ENCODE measurements around the gene FAM200C.
A peak's percentile ranks its signal among the peaks of the same experiment; 100 is the strongest.
"Not testable (repeated sequence)": the region's sequence is repeated elsewhere in the genome, so short reads cannot be mapped to it uniquely, and the experiment has no call there.

FAM200C gene

DNA sequence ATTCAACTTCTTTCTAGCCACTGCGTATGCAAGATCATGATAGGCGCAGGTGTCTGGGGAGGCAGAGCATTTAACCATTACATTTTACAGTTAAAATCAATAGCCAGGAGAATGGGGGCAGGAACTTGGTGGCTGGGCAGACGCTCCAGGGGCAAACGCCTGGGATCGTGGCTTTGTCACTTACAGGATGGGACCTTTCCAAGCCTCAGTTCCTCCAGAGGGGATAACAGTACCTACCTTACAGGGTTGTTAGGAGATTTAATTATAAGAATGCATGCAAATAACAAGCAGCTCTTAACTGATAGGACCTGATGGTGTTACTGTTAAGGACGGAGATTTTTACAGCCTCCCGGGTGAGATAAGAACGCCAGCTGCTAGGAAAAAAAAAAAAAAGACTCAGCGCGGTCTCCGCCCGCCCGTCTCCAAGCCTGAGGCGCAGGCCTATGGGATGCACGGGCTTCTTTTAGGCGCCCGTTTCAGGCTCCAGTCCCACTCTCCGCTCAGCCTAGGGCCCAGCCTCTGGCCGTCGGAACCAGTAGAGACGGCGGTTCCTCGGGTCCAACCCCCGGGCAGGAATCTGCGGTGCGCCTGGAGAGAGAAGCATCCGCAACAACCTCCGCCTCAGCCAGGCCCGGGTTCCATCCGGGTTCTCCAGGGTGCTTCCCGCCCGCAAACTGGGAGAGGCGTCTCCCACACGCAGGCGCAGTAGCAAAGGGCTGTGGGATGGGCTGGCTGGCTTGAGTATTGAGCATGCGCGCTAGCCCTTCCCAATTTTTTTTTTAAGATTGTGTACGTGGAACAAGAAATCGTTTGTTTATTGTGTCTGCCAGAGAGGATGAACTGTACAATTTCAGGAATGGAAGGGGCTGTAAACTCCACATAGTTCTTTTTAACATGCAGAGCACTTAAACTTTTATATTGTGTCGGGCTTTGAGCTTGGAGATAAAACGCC is at the start of gene FAM200C:
Gene FAM200C (minus strand): TSS at position 653 of the 952 bp plus-strand sequence. CDS start 4,564 bp downstream, outside the sequence.
- DNase-seq = peak; percentile 96

DNA sequence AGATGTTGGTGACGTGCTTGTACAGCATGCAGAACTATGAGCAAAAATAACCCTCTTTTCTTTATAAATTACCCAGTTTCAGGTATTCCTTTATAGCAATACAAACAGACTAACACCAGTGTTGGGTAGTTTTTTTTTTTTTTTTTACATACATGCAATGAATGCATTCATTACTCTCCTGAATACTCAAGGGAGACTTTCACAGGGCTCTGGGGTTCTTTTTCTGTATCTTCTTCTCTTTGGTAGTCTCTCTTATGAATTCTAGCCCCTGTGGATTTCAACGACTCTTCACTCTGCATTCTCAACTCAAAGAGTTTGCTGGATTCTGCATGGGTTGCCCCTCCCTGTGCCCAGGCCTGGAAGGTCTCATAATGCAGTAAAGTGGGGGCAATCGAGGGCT is 49.6 kb upstream of the FAM200C start:
- DNase-seq = no peak

DNA sequence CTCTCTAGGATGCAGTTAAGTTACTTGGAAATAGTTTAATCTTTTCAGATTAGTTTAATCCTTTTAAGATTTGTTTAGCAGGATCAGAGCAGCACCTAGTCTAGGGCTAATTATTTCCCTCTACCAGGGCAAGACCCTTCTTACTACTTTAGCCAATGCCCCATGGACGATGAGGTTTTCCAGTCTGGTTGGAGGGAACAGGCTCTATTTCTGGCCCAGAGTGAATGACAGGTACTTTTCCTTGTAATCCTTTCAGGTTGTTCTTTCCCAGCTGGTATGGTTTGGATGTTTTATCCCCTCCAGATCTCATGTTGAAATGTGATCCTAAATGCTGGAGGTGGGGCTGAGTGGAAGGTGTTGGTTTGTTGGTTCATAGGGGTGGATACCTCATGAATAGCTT is 49.0 kb upstream of the FAM200C start:
- DNase-seq = no peak

DNA sequence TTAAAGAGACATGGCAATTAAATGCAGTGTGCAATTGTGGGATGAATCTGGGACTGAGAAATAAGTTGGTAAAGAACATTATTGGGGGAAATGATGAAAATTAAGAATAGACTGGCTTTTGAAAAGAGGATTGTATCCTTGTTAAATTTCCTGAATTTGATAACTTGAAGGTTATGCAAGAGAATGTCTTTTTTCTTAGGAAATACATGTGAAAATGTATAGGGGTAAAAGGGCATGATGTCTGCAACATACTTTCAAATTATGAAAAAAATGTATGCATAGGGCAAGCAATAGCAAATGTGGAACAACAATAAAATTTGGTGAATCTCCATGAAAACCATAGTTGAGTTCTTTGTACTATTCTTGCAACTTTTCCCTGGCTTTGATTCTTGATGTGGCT is 45.9 kb upstream of the FAM200C start:
- no peak for DNase-seq

DNA sequence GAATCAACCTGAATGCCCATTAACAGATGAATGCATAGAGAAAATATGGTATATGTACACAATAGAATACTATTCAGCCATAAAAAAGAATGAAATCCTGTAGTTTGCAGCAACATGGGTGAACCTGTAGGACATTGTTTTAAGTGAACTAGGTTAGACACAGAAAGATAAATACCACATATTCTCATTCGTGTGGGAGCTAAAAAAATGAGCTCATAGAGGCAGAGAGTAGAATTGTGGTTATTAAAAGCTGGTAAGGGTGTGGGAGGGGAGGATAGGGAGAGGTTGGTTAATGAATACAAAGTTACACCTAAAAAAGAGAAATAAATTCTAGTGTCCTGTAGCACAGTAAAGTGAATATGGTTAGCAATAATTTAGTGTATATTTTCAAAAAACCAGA is 45.3 kb upstream of the FAM200C start:
- DNase-seq = no peak

DNA sequence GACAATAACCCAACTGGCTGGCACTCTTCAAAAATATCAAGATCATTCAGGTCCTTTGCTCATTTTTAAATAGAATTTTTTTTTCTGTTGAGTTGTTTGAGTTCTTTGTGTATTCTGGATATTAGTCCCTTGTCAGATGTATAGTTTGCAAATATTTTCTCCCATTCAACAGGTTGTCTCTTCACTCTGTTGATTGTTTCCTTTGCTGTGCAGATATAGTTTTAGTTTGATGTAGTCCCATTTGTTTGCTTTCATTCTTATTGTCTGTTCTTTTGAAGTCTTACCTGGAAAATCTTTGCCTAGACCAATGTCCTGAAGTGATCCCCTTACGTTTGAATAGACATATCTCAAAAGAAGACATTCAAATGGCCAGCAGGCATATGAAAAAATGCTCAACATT is 44.6 kb upstream of the FAM200C start:
- no peak for DNase-seq

DNA sequence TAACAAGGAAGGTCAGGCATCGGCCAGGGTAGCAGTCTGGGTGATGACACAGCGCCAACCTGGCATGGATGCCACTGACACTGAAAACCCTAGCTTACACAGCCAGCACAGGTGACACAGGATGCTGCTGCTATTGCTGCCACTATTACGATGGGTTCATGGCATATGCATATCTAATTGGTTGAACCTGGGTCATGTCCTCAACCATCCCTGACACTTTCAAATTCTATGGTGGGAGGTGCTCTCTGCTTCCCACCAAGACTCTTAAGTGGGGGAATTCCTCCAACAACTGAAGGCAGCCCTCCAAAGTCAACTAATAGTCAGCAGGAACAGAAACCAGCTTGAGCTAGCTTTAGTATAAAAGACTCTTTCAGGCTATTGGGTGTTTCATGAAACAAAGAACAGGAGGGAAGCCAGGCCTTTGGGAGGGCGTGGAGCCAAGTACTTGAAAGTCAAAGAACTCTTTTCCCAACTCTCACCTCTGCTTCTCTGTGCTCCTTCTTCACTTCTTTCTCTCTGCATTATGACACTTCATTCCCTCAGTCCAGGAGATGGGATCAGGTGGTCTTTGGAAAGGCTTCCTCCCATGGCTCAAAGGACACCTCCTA is 43.1 kb upstream of the FAM200C start:
- DNase-seq = no peak

DNA sequence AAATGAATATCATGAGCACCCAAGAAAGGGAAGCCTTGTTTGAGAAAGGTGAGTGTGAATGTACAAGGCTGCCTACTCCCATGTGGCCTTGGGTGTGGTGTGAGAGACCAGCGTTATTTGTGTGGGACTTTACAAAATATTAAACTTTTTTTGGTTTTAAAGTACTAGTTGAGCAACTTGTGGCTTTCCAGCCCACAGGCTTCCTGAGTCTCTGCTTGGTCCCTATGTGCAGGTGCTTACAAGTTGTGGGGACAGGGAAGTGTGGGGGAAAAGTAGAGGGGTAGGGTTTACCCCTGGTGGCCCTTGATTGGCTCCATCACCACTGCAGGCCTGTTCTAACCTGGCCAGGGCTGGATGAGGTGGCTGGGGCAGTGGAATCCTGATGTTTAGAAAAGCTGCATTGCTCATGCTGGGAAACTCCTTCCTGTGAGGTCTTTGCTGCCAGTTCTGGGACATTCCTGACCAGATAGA is 41.5 kb upstream of the FAM200C start:
- DNase-seq = no peak

DNA sequence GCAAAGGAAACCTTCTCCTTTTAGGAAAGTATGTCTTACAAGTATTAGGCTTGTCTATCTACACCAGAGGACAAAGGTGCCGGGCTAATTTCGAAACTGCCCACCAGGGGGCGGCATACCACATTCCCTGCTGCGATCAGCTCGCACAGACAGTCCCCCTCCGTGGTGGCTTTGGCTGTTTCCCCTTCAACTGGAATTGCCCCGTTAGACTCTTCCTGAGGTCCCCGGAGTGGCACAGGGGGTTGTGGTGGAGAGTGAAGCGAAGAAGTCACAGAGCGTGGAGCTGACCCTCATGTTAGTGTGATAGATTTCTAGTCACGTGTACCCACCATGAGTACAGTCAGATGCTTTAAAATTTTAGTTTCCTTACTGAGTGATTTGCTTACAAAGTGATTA is 39.3 kb upstream of the FAM200C start:
- DNase-seq = peak; percentile 88

DNA sequence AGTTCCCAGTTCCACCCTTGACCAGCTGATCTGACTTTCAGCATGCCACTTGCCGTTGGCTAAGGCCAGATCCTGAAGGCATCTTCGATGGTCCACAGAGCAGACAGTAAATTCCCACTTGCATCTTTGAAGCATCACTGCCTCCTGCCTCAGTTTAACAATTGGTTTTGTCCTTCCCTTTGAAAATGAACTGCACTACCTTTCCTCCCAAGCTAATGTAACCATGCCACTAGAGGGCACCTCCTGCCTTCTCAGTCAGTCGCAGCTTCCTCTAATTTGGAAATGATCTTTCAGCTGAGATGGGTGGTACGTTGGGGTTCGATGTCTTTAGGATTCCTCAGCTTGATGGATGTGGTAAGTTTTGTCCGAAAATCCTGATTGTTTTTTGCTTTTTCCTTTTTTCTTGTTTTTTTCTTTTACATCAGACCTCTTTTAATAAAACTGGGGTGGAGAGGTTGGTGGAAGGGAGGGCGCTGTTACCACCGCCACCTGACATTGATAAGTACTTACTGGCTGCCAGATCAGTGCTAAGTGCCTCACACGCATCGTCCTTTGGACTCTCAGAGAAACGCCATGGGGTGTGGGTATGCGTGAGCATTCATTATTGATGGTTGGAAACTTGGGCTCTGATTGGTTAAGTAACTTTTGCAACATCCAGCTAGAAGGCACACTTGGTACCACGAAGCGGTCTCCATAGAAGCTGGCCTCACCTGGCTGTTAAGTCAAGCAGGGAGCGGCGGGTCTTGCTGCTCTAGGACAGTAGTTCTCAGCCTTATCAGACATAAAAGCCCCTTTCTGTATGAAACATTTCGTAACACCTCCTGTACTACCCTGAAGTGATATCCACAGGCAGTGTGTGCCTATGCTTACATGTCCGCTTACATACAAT is 38.7 kb upstream of the FAM200C start:
- DNase-seq = peak; percentile 91

DNA sequence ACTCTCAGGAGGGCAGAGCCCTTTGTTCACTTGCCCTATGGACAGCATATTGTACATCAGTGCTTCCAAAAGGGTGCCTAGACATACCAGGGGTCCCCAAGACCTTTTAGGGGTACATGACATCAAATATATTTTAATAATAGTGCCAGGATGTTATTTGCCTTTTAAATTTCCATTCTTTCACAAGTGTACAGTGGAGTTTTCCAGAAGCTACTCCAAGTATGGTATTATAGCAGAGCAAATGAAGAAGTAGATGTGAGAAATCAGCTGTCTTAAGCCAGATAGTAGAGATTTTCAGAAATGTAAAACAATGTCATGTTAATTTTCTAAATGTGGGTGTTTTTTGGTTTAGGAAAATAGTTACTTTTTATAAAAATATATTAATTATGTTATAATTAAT is 37.4 kb upstream of the FAM200C start:
- DNase-seq = no peak

DNA sequence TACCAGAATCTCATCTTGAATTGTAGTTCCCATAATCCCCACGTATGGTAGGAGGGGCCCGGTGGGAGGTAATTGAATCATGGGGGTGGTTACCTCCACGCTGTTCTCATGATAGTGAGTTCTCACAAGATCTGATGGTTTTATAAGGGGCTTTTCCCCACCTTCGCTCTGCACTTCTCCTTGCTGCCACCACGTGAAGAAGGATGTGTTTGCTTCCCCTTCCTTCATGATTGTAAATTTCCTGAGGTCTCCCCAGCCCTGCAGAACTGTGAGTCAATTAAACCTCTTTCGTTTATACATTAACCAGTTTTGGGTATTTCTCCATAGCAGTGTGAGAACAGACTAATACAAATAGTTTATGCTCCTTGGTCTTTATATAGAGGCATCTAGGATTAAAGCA is 36.8 kb upstream of the FAM200C start:
- DNase-seq = not testable (repeated sequence)

DNA sequence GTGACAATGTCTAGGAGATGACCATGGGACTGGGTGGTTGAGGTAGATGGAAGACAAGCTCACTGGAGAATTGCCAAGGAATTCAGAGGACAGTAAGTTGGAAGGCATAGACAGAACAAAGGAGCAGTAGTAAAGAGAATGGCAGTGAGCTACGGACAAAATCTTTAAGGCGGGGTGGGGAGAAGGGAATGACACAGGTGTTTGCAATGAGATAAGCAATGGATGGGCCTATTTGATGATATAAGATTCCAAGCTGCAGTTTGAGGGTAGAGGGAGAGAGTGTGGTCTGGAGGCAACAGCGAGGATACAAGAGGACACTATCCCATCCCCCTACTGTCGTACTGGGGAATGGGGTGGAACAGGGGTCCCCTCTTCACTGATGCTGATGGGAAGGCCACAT is 36.2 kb upstream of the FAM200C start:
- peak; percentile 36 for DNase-seq

DNA sequence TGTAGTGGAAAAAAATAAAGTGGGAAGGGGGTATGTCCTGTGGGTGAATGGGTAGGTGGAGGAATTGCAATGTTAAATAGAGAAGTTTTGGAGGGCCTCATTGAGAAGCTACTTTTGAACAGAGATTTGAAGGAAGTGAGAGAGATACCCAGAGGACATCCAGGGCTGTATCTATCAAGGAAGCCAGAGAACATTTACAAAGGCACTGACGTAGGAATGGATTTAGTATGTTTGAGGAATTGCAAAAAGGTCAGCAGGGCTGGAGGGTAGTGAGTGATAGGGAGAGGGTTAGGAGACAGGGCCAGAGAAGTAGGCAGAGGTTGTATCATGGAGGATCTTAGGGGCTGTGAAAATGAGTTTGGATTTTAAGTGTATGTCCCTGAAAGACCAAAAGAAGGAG is 35.7 kb upstream of the FAM200C start:
- no peak for DNase-seq

DNA sequence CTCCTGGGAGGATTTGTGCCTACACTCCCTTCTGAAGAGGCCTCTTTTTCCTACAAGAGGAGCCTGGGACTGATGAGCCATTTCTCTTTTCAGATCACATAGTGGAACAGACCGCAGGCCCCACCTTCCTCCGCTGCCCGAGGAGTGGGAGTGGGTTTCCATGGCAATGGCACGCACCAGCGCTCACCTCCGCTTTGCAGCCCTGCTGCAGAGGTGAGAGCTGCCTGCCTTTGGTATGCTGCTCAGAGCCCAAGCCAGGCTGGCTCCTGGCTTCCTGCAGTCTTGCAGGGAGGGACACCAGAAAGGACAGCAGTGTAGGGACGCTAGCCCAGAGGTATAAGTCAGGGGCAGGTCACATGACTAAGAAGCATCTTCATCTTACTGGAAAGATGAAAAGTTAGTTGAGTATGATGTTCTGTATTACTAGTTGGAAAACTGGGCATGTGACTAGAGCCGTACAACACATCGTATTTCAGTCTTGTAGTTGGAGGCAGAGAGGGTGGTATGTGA is 34.2 kb upstream of the FAM200C start:
- no peak for DNase-seq

DNA sequence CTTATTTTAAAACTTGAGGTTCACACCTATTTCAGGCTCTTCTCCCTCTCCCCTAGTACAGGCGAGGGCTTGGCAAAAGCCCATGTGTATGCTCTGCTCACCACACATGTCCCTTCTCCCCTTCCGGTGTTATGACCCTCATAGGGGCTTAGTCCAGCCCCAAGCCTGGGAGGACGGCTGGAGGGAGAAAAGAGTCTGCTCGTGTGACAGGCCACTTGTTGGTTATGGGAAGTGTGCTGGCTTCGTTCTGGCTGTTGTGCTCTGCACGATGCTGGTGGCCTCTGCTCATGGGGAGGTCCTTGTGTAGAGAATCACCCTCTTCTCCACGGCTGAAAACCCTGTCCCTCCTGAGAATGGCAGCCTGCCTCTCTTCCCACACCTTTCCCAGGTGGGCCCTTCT is 32.9 kb upstream of the FAM200C start:
- DNase-seq = no peak

DNA sequence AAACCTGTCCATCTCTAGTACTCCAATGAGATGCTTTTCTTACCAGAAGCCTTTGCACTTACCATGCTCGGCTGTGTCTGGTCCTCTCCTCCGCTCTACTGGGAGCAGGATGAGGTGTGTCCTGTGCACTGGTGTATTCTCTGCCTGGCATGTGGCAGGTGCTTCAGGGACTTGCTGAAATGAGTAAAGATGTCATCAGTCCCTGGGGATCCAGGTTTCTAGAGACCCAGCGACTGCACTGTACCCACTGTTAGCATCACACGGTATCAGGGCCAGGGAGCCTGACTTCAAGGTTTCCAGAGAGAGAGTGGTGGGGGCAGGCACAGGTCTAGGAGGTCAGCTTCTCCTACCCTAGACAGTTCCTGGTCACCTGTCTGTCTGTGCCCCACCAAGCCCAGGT is 32.3 kb upstream of the FAM200C start:
- no peak for DNase-seq

DNA sequence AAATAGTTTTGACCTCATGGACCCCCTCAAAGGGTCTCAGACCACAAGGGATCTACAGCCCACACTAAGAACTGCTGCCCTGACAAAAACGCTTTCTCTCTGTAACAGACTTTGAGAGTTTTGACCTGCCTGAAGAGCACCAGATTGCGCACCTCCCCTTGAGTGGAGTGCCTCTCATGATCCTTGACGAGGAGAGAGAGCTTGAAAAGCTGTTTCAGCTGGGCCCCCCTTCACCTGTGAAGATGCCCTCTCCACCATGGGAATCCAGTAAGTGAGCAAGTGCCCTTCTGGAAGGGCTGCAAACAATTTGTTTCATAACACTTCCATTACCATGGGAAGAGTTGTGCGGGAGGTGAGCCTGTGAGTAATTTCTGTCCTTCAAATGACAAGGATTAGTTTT is 27.8 kb upstream of the FAM200C start:
- no peak for DNase-seq

DNA sequence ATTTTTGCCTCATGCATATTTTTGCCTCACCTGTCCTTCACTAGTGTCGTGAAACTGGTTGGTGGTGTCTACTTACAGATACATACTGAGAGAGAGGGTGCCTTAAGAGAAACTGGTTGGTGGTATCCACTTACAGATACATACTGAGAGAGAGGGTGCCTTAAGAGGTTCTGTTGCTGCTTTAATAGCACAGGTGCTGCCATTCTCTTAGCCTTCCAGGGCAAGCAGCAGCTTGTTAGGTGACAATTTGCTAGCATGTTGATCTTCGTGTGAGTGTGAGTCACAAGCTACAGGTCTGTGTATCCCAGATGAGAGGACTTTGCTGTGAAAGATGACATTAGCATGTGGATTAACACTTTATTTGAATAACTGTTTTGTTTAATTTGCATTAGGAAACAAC is 23.2 kb upstream of the FAM200C start:
- DNase-seq = no peak

DNA sequence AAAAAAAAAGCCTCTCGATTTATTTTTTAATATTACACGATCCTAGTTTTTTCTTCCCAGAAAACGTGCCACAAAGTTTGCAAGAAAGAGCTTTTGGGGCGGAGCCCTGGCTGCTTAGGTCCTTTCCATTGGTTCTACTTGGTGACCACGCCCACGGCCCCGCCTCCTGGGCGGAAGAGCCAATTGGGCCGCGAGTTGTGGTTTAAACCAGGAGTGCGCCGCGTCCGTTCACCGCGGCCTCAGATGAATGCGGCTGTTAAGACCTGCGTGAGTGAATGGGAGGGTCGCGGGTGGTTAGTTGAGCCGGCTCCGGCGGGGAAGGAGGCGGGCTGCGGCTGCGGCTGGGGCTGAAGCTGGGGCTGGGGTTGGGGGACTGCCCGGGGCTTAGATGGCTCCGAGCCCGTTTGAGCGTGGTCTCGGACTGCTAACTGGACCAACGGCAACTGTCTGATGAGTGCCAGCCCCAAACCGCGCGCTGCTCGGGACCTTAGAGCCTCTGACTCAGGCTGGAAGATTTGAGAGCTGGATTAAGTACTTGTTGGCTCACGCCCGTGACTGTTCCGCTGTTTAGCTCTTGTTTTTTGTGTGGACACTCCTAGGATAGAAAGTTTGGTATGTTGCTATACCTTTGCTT is 21.9 kb upstream of the FAM200C start, which contains the start of gene PTTG1:
Gene PTTG1 (plus strand): TSS at position 231 of the 634 bp plus-strand sequence. CDS start 458 bp downstream, outside the sequence.
- peak; percentile 99 for DNase-seq

DNA sequence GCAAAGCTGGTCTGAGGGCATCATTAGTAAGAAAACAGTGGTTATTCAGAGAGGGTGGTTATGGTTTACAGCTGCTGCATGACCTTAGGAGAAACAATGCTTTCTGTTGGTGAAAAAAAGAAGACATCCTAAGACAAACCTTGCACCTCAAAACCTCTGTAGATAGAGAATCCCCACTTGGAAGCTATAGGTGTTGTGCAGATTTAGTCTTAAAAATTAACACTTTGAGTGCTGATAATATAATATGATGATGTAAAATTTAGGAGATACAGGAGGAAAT is 20.4 kb upstream of the FAM200C start:
- no peak for DNase-seq

DNA sequence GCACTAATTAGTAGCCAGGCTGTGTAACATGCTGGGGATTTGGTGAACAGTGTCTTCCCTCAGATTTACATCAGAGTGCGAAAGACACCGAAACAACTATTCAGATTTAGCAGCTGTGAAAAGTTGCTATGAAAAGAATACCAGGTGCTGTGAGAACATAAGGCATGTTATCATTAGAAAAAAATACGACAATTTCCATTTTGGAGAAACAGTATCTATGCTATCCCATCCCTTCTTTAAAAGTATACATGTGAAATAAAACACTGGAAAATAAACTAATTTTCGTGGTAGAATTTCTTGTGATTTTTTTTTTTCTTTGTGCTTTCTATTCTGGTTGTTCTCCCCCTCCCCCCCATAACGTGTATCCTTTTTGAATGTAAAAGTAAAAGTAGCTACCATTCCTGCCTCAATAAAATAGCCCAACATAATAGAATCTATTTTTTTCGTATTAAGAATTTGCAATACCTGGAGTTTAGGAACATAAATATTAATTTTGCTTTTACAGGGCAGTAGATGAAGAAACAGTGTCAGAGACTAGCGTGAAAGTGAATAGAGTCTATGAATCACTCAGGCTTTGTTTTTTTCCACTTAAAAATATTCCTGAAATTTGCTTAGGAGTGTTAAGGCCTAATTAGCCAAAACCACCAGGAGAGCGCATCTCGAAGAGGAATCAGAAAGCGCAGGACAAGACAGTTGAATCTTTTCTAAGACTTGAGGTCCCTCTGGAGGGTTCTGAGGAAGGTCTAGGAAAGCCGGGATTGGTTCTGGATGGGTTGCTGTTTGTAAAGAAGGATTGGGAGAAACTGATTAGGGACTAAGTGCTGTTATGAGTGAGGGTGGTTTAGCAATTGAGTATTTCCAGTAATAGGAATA is 19.8 kb upstream of the FAM200C start:
- DNase-seq = no peak
